ENCODE results near the gene GCLM.

DNA sequence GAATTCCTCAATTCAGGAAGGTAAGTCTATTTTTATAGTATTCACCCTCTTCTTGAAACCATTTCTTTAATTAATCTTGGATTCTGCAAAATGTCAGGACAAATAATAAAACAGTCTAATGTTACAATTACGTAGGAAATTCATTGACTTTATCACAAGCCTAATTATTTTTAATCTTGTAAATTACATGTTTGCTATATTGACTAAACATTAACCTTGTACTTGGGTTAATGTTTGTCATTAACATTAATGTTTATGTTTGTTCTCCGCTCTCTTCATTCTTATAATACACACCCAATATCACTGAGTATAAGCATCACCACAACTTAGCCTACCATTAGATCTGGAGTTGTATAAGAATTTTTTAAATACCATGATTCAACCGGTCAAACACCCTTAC is 2.8 kb downstream of the GCLM start:
- TF ChIP-seq, protein P1, sequence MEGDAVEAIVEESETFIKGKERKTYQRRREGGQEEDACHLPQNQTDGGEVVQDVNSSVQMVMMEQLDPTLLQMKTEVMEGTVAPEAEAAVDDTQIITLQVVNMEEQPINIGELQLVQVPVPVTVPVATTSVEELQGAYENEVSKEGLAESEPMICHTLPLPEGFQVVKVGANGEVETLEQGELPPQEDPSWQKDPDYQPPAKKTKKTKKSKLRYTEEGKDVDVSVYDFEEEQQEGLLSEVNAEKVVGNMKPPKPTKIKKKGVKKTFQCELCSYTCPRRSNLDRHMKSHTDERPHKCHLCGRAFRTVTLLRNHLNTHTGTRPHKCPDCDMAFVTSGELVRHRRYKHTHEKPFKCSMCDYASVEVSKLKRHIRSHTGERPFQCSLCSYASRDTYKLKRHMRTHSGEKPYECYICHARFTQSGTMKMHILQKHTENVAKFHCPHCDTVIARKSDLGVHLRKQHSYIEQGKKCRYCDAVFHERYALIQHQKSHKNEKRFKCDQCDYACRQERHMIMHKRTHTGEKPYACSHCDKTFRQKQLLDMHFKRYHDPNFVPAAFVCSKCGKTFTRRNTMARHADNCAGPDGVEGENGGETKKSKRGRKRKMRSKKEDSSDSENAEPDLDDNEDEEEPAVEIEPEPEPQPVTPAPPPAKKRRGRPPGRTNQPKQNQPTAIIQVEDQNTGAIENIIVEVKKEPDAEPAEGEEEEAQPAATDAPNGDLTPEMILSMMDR (IDR thresholded peaks at IDR 0.05), result no peak
- TF ChIP-seq POLR2A (IDR thresholded peaks at IDR 0.05), result no peak
